ENCODE measurements around the gene CDH23. TPM values are rescaled to one million over a fixed set of nuclear protein-coding genes. Genes with fewer than 3 reads are reported as not detected.

CDH23 gene
- total RNA-seq, 4 donors from 2014 or later = 2.9 to 16.1 (median 5.9) TPM

DNA sequence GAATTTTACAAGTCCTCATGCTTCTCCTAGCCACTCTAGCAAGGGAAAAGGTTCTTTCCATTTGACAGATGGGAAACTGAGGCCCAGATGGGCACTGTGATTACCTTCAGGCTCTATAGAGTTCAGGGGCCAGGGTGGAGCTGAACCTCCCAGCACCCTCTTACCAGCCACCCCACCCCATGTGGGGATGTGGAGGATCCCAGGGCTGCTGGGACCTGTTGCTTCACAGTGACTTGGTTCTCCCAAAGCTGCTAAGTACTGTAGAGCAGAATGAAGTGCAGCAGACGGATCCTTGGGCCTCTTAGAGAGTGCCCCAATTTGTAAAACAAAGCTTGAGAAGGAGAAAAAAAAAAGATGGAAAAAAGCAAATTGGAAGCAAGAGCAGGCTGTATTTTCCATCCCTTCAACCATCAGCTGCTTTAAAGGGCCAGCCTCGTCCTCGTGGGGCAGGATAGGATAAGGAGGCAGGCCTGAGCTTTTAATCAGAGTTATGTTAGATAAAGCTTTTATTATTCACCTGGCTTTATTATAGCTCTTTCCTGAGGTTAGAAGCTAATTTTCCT is 147.0 kb downstream of the CDH23 start:
- WGBS, 2 donors (ENCODE audit: low coverage in 1 of 2) = 56 to 62% methylated on average over 2 to 3 of the region's 3 CpGs
- intact Hi-C loops (cut with DNase I; ENCODE audit: low total_unique reads) = no loop called here
- Histone ChIP-seq H3K36me3 (no peaks in the 10 kb centered on the region), H3K27ac (no peak overlapping the region), H3K27me3 (no peaks in the 10 kb centered on the region), H3K4me1 (no peaks in the 10 kb centered on the region), H3K9me3 (no peaks in the 10 kb centered on the region), H3K4me3 (no peak overlapping the region)
- in situ Hi-C loops (cut with MboI; ENCODE audit: low pct_ligation_motif_present in 1 of 4, low pct_unique_long_range_greater_than_20kb in 1 of 4, low sequenced_read_pairs in 3 of 4) = no loop called here
- no peak for TF ChIP-seq POLR2AphosphoS5 (IDR thresholded peaks at IDR 0.05)
- no peak for TF ChIP-seq EP300 (IDR thresholded peaks at IDR 0.05; ENCODE audit: low read depth)
- TF ChIP-seq POLR2A (IDR thresholded peaks at IDR 0.05) = no peak
- TF ChIP-seq, protein P1, sequence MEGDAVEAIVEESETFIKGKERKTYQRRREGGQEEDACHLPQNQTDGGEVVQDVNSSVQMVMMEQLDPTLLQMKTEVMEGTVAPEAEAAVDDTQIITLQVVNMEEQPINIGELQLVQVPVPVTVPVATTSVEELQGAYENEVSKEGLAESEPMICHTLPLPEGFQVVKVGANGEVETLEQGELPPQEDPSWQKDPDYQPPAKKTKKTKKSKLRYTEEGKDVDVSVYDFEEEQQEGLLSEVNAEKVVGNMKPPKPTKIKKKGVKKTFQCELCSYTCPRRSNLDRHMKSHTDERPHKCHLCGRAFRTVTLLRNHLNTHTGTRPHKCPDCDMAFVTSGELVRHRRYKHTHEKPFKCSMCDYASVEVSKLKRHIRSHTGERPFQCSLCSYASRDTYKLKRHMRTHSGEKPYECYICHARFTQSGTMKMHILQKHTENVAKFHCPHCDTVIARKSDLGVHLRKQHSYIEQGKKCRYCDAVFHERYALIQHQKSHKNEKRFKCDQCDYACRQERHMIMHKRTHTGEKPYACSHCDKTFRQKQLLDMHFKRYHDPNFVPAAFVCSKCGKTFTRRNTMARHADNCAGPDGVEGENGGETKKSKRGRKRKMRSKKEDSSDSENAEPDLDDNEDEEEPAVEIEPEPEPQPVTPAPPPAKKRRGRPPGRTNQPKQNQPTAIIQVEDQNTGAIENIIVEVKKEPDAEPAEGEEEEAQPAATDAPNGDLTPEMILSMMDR (IDR thresholded peaks at IDR 0.05) = no peak
- DNase-seq = no peak

DNA sequence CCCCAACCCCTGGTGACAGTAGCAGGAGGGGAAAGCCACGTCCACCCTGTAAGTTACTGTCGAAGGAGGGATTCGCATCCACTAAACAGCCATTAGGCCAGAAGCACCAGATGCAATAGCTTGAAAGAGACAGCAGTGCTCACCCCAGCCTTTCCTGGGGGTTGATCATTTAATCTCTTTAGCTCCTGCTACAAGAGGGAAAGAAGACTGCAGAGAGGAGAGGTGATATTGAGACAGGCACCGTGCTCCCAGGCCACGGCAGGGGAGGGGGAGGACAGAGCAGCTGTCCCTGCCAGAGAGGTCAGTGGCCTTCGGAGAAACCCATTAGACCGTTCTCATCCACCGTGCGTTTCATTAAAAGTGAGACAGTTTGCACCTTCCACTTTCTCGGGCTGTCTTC is 148.3 kb downstream of the CDH23 start:
- WGBS, 2 donors (ENCODE audit: low coverage in 1 of 2) = 85 to 91% methylated on average over 4 to 10 of the region's 10 CpGs
- Histone ChIP-seq H3K36me3 (no peaks in the 10 kb centered on the region), H3K4me3 (no peak overlapping the region), H3K27me3 (no peaks in the 10 kb centered on the region), H3K27ac (no peak overlapping the region), H3K9me3 (no peaks in the 10 kb centered on the region), H3K4me1 (no peaks in the 10 kb centered on the region)
- in situ Hi-C loops (cut with MboI; ENCODE audit: low pct_ligation_motif_present in 1 of 4, low pct_unique_long_range_greater_than_20kb in 1 of 4, low sequenced_read_pairs in 3 of 4) = no loop called here
- DNase-seq = no peak
- intact Hi-C loops (cut with DNase I; ENCODE audit: low total_unique reads) = no loop called here
- TF ChIP-seq EP300 (IDR thresholded peaks at IDR 0.05; ENCODE audit: low read depth) = no peak
- TF ChIP-seq, protein P1 (IDR thresholded peaks at IDR 0.05) = no peak

DNA sequence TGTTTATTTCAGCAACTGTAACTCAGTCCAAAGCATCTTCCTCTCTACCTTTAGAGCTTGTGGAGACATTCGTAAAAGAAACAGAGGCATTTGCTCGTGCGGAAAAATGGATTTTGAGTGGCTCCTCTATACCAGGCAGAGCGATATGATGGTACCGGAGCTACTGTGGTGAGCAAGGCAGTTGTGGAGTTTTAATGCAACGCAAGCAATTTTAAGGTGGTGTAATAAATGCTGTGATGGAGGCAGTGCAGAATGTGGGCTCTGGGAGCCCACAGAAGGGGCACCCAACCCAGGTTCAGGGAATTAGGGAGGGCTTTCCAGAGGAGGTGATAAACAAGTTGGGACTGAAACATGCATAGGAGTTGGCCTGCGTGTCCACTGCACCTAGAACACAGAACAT is 149.5 kb downstream of the CDH23 start:
- DNase-seq = no peak
- TF ChIP-seq EP300 (IDR thresholded peaks at IDR 0.05; ENCODE audit: low read depth) (no peak), POLR2AphosphoS5 (IDR thresholded peaks at IDR 0.05) (no peak)
- WGBS, 2 donors (ENCODE audit: low coverage in 1 of 2) = 86 to 97% methylated on average over 5 to 7 of the region's 7 CpGs
- no peaks in the 10 kb centered on the region for H3K36me3 ChIP-seq
- H3K27me3 ChIP-seq = no peaks in the 10 kb centered on the region
- intact Hi-C loops (cut with DNase I; ENCODE audit: low total_unique reads) (no loop called here), in situ Hi-C loops (cut with MboI; ENCODE audit: low pct_ligation_motif_present in 1 of 4, low pct_unique_long_range_greater_than_20kb in 1 of 4, low sequenced_read_pairs in 3 of 4) (no loop called here)
- H3K9me3 ChIP-seq = no peaks in the 10 kb centered on the region
- no peak overlapping the region for H3K27ac ChIP-seq
- H3K4me3 ChIP-seq = no peak overlapping the region
- H3K4me1 ChIP-seq = no peaks in the 10 kb centered on the region

DNA sequence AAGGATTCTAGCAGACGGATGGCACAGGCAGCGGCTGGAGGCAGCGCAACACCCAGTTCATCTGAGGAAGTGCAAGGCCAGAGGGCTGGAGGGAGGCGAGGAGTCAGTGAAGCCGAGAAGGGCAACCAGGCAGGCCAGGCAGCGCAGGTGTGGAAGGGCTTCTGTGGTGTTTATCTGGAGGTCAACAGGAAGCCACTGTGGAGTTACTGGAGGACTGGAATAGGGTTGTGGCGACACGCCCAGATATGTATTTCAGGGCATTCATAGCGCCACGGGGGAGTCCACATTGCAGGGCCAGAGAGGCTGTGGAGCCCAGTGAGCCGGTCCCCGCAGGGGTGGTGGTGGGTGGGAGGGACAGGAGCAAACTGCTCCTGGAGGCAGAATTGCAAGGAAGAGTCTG is 150.6 kb downstream of the CDH23 start:
- no peak for DNase-seq
- Histone ChIP-seq H3K36me3 (no peaks in the 10 kb centered on the region), H3K27ac (no peak overlapping the region), H3K4me3 (no peak overlapping the region), H3K27me3 (no peaks in the 10 kb centered on the region), H3K4me1 (no peaks in the 10 kb centered on the region), H3K9me3 (no peaks in the 10 kb centered on the region)
- TF ChIP-seq EP300 (IDR thresholded peaks at IDR 0.05; ENCODE audit: low read depth) (no peak), POLR2AphosphoS5 (IDR thresholded peaks at IDR 0.05) (no peak), POLR2A (IDR thresholded peaks at IDR 0.05) (no peak)
- TF ChIP-seq, protein P1 (IDR thresholded peaks at IDR 0.05) = no peak
- WGBS, 2 donors (ENCODE audit: low coverage in 1 of 2) = 83 to 86% methylated on average over 4 to 12 of the region's 12 CpGs
- in situ Hi-C loops (cut with MboI; ENCODE audit: low pct_ligation_motif_present in 1 of 4, low pct_unique_long_range_greater_than_20kb in 1 of 4, low sequenced_read_pairs in 3 of 4) (no loop called here), intact Hi-C loops (cut with DNase I; ENCODE audit: low total_unique reads) (no loop called here)

Data from transverse colon (tissue), 4 donors.